HepG2 (cell line): ENCODE data around the gene APEX1. TPM values are rescaled to one million over a fixed set of nuclear protein-coding genes. Genes with fewer than 3 reads are reported as not detected.

Experiments used
- ATM ChIP-seq: fragments of 450-650 bp; IDR thresholded peaks from 2 replicates; pipeline ENCODE4 v1.7.1; 2017; ENCODE audit warnings: mild to moderate bottlenecking, borderline replicate concordance
- DMAP1 ChIP-seq: IDR thresholded peaks from 2 replicates; pipeline ENCODE4 v1.6.1; 2016
- ELF4 ChIP-seq: sonication (generic); formaldehyde crosslinking; IDR thresholded peaks from 2 replicates; pipeline ENCODE4 v1.5.0; 2020; ENCODE audit warnings: missing genetic modification reagents, mild to moderate bottlenecking, moderate library complexity, borderline replicate concordance
- FOSL2 ChIP-seq: sonication (generic); formaldehyde crosslinking; IDR thresholded peaks from 2 replicates; pipeline ENCODE4 v1.4.0; 2020; ENCODE audit warnings: missing genetic modification reagents
- FOXK1 ChIP-seq: sonication (generic); formaldehyde crosslinking; IDR thresholded peaks from 2 replicates; pipeline ENCODE4 v1.4.0; 2020; ENCODE audit warnings: low read depth, missing genetic modification reagents, borderline replicate concordance
- HCFC1 ChIP-seq: fragments of 150-350 bp; IDR thresholded peaks from 2 replicates; pipeline ENCODE4 v1.6.1; 2014; ENCODE audit warnings: low read depth, low read length
- HDAC2 ChIP-seq: sonication (generic); formaldehyde crosslinking; IDR thresholded peaks from 2 replicates; pipeline ENCODE4 v1.4.0; 2020; ENCODE audit warnings: missing genetic modification reagents
- JUND ChIP-seq: sonication (generic); formaldehyde crosslinking; IDR thresholded peaks from 2 replicates; pipeline ENCODE4 v1.8.0; 2022; ENCODE audit warnings: mild to moderate bottlenecking, missing genetic modification reagents
- KLF13 ChIP-seq: sonication (generic); formaldehyde crosslinking; IDR thresholded peaks from 2 replicates; pipeline ENCODE4 v1.4.0; 2020; ENCODE audit warnings: mild to moderate bottlenecking, missing genetic modification reagents
- KLF6 ChIP-seq: IDR thresholded peaks from 2 replicates; pipeline ENCODE4 v1.8.0; 2016; ENCODE audit warnings: missing biosample characterization, missing genetic modification reagents
- MAFG ChIP-seq: sonication (generic); formaldehyde crosslinking; IDR thresholded peaks from 2 replicates; pipeline ENCODE4 v1.5.1; 2020; ENCODE audit warnings: mild to moderate bottlenecking, missing genetic modification reagents
- RBM22 ChIP-seq: fragments of 200-400 bp; formaldehyde crosslinking; optimal IDR thresholded peaks from 2 replicates; pipeline ENCODE3; 2017; ENCODE audit warnings: mild to moderate bottlenecking, low read length, moderate library complexity
- SNAPC2 ChIP-seq: sonication (generic); formaldehyde crosslinking; IDR thresholded peaks from 2 replicates; pipeline ENCODE4 v1.8.1; 2022; ENCODE audit warnings: mild to moderate bottlenecking, missing genetic modification reagents
- TRIM24 ChIP-seq: sonication (generic); formaldehyde crosslinking; IDR thresholded peaks from 2 replicates; pipeline ENCODE4 v1.8.0; 2022; ENCODE audit warnings: mild to moderate bottlenecking, missing genetic modification reagents
- ZFY ChIP-seq: sonication (generic); formaldehyde crosslinking; IDR thresholded peaks from 2 replicates; pipeline ENCODE4 v1.4.0; 2020; ENCODE audit warnings: missing genetic modification reagents
- ZNF558 ChIP-seq: sonication (generic); formaldehyde crosslinking; IDR thresholded peaks from 2 replicates; pipeline ENCODE4 v1.9.0; 2022; ENCODE audit warnings: mild to moderate bottlenecking, missing genetic modification reagents, borderline replicate concordance
- polyA plus RNA-seq, 8 experiments: library from polyadenylated mRNA; depleted of rRNA in 3 of 8; stranded (reverse) in 7 of 8; unstranded in 1 of 8; fragments of >200 nt; fragmentation: Illumina TruSeq in 4 of 8; extraction: Trizol in 4 of 8; gene quantifications; 2 replicates each; pipeline versions ENCODE4 v1.2.1 to v1.2.3, GENCODE V29; 2011 to 2016; ENCODE audit warnings: low read depth in 4 of 8, missing spikeins in 1 of 8, mixed read lengths in 1 of 8; ENCODE audit not compliant: insufficient read depth in 1 of 8
- total RNA-seq, 5 experiments: library from RNA; depleted of rRNA; stranded (reverse); fragments of >200 nt; fragmentation: Illumina TruSeq; extraction: Trizol; gene quantifications; 2 replicates each; pipeline ENCODE4 v1.2.3, GENCODE V29; 2016; ENCODE audit warnings: low read depth in 1 of 5
- TF ChIP-seq, protein P1 (sequence below): sonication (generic); formaldehyde crosslinking; IDR thresholded peaks from 2 replicates; pipeline ENCODE4 v1.4.0; 2020; ENCODE audit warnings: missing genetic modification reagents, mild to moderate bottlenecking, borderline replicate concordance
- TF ChIP-seq, protein P2 (sequence below): sonication (generic); formaldehyde crosslinking; IDR thresholded peaks from 2 replicates; pipeline ENCODE4 v1.5.1; 2020; ENCODE audit warnings: missing genetic modification reagents, mild to moderate bottlenecking, borderline replicate concordance
- TF ChIP-seq, protein P3 (sequence below): sonication (generic); formaldehyde crosslinking; IDR thresholded peaks from 2 replicates; pipeline ENCODE4 v1.4.0; 2020; ENCODE audit warnings: missing genetic modification reagents, borderline replicate concordance
- TF ChIP-seq, protein P4 (sequence below): sonication (generic); formaldehyde crosslinking; IDR thresholded peaks from 2 replicates; pipeline ENCODE4 v1.4.0; 2020; ENCODE audit warnings: mild to moderate bottlenecking, missing genetic modification reagents

APEX1 gene
- total and polyA plus RNA-seq, 2 of the 13 experiments (the other 11 are each of a cell fraction or from before 2014, with no cell fraction given): 171 to 405 TPM

DNA sequence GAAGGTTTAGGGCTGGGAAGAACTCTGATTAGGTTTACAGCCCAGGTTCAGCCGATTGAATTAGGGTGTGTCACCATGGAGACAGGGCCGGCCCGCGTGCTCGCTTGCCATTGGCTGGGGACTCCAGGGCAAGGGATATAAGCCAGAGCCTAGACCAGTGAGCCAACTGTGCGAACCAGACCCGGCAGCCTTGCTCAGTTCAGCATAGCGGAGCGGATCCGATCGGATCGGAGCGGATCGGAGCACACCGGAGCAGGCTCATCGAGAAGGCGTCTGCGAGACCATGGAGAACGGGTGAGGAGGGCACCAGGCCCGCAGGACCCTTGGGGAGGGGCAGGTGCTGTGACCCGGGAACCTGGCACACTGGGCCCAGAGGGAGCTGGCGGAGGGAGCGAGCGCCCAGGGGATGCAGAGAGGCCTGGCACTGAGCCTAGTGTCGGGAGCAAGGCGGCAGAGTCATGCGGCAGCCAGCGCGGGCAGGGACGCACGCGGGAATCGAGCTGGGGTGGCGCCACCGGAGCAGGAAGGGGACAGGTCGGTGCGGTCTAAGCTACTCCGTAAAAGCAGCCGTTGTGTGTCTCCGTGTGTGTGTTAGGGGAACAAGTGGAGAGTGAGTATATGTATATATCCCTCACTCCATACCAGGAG, 14.3 kb downstream of the APEX1 start, which contains the start of gene PNP (continued):
- TF ChIP-seq ATM: no peak
- TF ChIP-seq TRIM24: no peak
- TF ChIP-seq DMAP1 (CRISPR knock-in tag): peak; percentile 67; the same call in 1 of the 2 replicates
- TF ChIP-seq, protein P1, sequence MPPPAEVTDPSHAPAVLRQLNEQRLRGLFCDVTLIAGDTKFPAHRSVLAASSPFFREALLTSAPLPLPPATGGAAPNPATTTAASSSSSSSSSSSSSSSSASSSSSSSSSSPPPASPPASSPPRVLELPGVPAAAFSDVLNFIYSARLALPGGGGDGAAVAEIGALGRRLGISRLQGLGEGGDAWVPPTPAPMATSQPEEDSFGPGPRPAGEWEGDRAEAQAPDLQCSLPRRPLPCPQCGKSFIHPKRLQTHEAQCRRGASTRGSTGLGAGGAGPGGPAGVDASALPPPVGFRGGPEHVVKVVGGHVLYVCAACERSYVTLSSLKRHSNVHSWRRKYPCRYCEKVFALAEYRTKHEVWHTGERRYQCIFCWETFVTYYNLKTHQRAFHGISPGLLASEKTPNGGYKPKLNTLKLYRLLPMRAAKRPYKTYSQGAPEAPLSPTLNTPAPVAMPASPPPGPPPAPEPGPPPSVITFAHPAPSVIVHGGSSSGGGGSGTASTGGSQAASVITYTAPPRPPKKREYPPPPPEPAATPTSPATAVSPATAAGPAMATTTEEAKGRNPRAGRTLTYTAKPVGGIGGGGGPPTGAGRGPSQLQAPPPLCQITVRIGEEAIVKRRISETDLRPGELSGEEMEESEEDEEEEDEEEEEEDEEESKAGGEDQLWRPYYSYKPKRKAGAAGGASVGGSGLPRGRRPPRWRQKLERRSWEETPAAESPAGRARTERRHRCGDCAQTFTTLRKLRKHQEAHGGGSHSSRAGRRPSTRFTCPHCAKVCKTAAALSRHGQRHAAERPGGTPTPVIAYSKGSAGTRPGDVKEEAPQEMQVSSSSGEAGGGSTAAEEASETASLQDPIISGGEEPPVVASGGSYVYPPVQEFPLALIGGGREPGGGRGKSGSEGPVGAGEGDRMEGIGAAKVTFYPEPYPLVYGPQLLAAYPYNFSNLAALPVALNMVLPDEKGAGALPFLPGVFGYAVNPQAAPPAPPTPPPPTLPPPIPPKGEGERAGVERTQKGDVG: 0 out of 2 replicates have a peak, but pooled peaks have one; percentile 80
- peak; percentile 75 for TF ChIP-seq HDAC2 (CRISPR knock-in tag)
- peak; percentile 85; the same call in 1 of the 2 replicates for TF ChIP-seq SNAPC2
- TF ChIP-seq MAFG: no peak
- no peak for TF ChIP-seq HCFC1
- TF ChIP-seq FOXK1: 0 out of 2 replicates have a peak, but pooled peaks have one; percentile 6
- no peak; the same call in 1 of the 2 replicates for TF ChIP-seq ZNF558
- TF ChIP-seq, protein P2, sequence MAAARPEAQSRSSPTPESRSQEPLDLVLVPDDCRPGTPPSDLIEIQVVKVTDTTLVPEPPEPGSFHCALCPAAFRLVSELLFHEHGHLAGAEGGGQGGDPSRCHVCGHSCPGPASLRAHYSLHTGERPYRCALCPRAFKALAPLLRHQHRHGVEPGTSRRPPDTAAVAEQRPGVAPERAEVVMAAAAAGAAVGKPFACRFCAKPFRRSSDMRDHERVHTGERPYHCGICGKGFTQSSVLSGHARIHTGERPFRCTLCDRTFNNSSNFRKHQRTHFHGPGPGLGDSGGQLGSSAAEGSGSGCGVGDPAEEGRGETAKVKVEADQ (CRISPR knock-in tag): peak; percentile 69; the same call in 1 of the 2 replicates
- no peak for TF ChIP-seq RBM22
- TF ChIP-seq, protein P3, sequence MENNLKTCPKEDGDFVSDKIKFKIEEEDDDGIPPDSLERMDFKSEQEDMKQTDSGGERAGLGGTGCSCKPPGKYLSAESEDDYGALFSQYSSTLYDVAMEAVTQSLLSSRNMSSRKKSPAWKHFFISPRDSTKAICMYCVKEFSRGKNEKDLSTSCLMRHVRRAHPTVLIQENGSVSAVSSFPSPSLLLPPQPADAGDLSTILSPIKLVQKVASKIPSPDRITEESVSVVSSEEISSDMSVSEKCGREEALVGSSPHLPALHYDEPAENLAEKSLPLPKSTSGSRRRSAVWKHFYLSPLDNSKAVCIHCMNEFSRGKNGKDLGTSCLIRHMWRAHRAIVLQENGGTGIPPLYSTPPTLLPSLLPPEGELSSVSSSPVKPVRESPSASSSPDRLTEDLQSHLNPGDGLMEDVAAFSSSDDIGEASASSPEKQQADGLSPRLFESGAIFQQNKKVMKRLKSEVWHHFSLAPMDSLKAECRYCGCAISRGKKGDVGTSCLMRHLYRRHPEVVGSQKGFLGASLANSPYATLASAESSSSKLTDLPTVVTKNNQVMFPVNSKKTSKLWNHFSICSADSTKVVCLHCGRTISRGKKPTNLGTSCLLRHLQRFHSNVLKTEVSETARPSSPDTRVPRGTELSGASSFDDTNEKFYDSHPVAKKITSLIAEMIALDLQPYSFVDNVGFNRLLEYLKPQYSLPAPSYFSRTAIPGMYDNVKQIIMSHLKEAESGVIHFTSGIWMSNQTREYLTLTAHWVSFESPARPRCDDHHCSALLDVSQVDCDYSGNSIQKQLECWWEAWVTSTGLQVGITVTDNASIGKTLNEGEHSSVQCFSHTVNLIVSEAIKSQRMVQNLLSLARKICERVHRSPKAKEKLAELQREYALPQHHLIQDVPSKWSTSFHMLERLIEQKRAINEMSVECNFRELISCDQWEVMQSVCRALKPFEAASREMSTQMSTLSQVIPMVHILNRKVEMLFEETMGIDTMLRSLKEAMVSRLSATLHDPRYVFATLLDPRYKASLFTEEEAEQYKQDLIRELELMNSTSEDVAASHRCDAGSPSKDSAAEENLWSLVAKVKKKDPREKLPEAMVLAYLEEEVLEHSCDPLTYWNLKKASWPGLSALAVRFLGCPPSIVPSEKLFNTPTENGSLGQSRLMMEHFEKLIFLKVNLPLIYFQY (CRISPR knock-in tag): peak; percentile 67; the same call in 1 of the 2 replicates
- peak; percentile 92 for TF ChIP-seq ZFY (CRISPR knock-in tag)
- no peak for TF ChIP-seq ELF4 (CRISPR knock-in tag)
- TF ChIP-seq, protein P4, sequence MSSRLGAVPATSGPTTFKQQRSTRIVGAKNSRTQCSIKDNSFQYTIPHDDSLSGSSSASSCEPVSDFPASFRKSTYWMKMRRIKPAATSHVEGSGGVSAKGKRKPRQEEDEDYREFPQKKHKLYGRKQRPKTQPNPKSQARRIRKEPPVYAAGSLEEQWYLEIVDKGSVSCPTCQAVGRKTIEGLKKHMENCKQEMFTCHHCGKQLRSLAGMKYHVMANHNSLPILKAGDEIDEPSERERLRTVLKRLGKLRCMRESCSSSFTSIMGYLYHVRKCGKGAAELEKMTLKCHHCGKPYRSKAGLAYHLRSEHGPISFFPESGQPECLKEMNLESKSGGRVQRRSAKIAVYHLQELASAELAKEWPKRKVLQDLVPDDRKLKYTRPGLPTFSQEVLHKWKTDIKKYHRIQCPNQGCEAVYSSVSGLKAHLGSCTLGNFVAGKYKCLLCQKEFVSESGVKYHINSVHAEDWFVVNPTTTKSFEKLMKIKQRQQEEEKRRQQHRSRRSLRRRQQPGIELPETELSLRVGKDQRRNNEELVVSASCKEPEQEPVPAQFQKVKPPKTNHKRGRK (CRISPR knock-in tag): 0 out of 2 replicates have a peak, but pooled peaks have one; percentile 35
- 0 out of 2 replicates have a peak, but pooled peaks have one; percentile 42 for TF ChIP-seq KLF13 (CRISPR knock-in tag)
- TF ChIP-seq JUND (CRISPR knock-in tag): peak; percentile 71; the same call in 1 of the 2 replicates
- TF ChIP-seq KLF6 (CRISPR knock-in tag): 0 out of 2 replicates have a peak, but pooled peaks have one; percentile 54
- peak; percentile 54; the same call in 1 of the 2 replicates for TF ChIP-seq FOSL2 (CRISPR knock-in tag)
